Breast epithelium (tissue), 4 donors: ENCODE data around the gene TNFAIP8. TPM values are rescaled to one million over a fixed set of nuclear protein-coding genes. Genes with fewer than 3 reads are reported as not detected.

ENCODE experiments used
- DNase-seq, 2 donors: peaks; one replicate each; pipeline ENCODE4 v3.0.0-alpha.2; 2019; ENCODE audit warnings: low spot score in 2 of 2
- H3K27ac ChIP-seq, 2 donors: fragments of 200-600 bp; sonication (generic) in 1 of 2; one replicate each; pipeline ENCODE4 v1.5.1; 2016 to 2019; ENCODE audit warnings: mild to moderate bottlenecking in 1 of 2
- H3K27me3 ChIP-seq, 2 donors: fragments of 200-600 bp; sonication (generic) in 1 of 2; one replicate each; pipeline versions ENCODE4 v1.5.1 to v1.6.0; 2017 to 2019; ENCODE audit warnings: control low read depth in 1 of 2, mild to moderate bottlenecking in 1 of 2
- H3K36me3 ChIP-seq: fragments of 200-600 bp; one replicate; pipeline ENCODE4 v1.5.1; 2019
- H3K4me1 ChIP-seq, 2 donors: fragments of 200-600 bp; sonication (generic); one replicate each; pipeline ENCODE4 v1.5.1; 2016 to 2019; ENCODE audit warnings: control low read depth in 1 of 2
- H3K4me3 ChIP-seq, 3 donors: fragments of 200-600 bp; sonication (generic); 1 replicate in 2 of 3; 2 replicates in 1 of 3; pipeline ENCODE4 v1.5.1; 2016 to 2019; ENCODE audit warnings: mild to moderate bottlenecking in 3 of 3, moderate library complexity in 2 of 3
- H3K9me3 ChIP-seq, 2 donors: fragments of 200-600 bp; sonication (generic) in 1 of 2; one replicate each; pipeline ENCODE4 v1.5.1; 2016 to 2019; ENCODE audit warnings: control low read depth in 1 of 2
- POLR2A ChIP-seq: fragments of 450-650 bp; IDR thresholded peaks from one replicate; pipeline ENCODE4 v1.6.1; 2016; ENCODE audit warnings: antibody characterized with exemption, mild to moderate bottlenecking, moderate library complexity
- POLR2AphosphoS5 ChIP-seq, 3 donors: sonication (generic); formaldehyde crosslinking; IDR thresholded peaks; one replicate each; pipeline ENCODE4 v1.6.1; 2017; ENCODE audit warnings: antibody characterized with exemption in 3 of 3
- intact Hi-C: fragments of 100-400 bp; cut with DNase I; formaldehyde crosslinking; loops from one replicate; pipeline ENCODE4 v1.15.1; 2023; ENCODE audit warnings: low total_unique reads
- total RNA-seq, 3 donors: library from RNA; depleted of rRNA; stranded (reverse); fragments of >200 nt; gene quantifications; one replicate each; pipeline ENCODE4 v1.1.0, GENCODE V29; 2016
- TF ChIP-seq, protein P1 (sequence below), 3 donors: fragments of 450-650 bp; IDR thresholded peaks; one replicate each; pipeline ENCODE4 v1.5.1; 2016 to 2017; ENCODE audit warnings: antibody characterized with exemption in 3 of 3, mild to moderate bottlenecking in 3 of 3, moderate library complexity in 3 of 3

Gene TNFAIP8
- total RNA-seq, 3 donors from 2014 or later, result 35.4 to 167 (median 37.3) TPM

DNA sequence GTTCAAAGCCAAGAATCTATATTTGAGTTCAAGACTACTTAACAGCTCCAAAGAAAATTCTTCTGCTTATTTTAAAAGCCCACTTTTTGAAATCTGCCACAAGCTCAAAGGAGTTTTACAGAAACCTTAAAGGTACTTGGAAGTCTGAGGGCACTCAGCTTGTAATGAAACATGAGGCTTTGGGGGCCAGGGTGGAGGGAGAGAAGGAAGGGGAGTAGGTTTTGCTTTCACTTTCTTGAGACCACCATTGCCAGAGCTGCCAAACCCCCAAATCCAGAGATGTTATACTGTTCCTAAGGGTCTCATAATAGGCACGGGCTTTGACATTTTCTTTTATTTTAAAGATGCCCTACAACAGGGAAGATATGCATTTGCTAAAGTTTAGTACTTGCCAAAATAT, 42.6 kb upstream of the TNFAIP8 start:
- Histone ChIP-seq H3K4me1 (no peaks in the 10 kb centered on the region), H3K4me3 (no peak overlapping the region), H3K27ac (no peak overlapping the region), H3K27me3 (no peaks in the 10 kb centered on the region), H3K9me3 (no peaks in the 10 kb centered on the region), H3K36me3 (no peaks in the 10 kb centered on the region)
- TF ChIP-seq, protein P1, sequence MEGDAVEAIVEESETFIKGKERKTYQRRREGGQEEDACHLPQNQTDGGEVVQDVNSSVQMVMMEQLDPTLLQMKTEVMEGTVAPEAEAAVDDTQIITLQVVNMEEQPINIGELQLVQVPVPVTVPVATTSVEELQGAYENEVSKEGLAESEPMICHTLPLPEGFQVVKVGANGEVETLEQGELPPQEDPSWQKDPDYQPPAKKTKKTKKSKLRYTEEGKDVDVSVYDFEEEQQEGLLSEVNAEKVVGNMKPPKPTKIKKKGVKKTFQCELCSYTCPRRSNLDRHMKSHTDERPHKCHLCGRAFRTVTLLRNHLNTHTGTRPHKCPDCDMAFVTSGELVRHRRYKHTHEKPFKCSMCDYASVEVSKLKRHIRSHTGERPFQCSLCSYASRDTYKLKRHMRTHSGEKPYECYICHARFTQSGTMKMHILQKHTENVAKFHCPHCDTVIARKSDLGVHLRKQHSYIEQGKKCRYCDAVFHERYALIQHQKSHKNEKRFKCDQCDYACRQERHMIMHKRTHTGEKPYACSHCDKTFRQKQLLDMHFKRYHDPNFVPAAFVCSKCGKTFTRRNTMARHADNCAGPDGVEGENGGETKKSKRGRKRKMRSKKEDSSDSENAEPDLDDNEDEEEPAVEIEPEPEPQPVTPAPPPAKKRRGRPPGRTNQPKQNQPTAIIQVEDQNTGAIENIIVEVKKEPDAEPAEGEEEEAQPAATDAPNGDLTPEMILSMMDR (IDR thresholded peaks at IDR 0.05), result no peak
- TF ChIP-seq POLR2A, result no peak
- TF ChIP-seq POLR2AphosphoS5 (IDR thresholded peaks at IDR 0.05), result no peak
- DNase-seq, result no peak
- intact Hi-C loops, result no loop called here

DNA sequence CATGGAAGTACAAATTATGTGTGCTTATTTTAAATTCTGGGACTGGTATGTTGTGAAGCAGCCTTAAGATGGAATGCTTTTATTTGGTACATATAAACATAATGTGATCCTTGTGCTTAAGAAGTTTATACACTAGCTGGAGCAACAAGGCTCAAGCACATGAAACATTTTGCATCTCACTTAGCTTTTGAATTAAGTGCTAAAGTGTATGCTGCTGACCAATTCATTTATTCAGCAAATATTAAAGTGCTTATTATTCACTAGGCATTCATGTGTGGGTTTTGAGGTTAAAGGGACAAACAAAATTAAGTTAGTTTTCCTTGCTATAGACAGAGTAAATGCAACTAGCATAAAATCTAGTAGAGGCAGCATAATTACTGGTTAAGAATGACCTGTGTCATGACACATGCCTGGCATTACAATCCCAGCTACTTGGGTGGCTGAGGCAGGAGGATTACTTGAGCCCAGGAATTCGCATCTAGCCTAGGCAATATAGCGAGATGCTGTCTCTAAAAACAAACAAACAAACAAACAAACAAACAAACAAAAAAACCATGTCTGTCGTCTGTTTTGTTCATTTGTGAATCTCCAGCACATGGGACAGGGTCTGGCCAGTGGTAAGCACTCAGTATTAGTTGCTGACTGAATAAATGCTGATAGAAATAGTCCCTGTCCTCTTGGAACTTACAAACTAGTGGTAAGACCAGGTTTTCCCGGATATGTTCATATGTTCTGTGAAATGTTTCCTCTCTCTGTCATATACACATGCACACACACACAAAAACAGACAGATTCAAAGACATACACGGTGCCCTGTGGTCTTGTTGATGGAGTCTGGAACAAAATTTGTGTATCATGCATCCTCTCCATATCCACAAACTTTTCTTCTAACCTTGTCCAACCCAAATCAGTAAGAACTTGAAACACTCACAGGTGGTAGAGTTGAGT, 41.9 kb upstream of the TNFAIP8 start:
- DNase-seq, result no peak
- TF ChIP-seq POLR2A, result no peak
- TF ChIP-seq POLR2AphosphoS5 (IDR thresholded peaks at IDR 0.05), result no peak
- Histone ChIP-seq H3K4me3 (no peak overlapping the region), H3K9me3 (no peaks in the 10 kb centered on the region), H3K36me3 (no peaks in the 10 kb centered on the region), H3K4me1 (no peaks in the 10 kb centered on the region), H3K27ac (no peak overlapping the region), H3K27me3 (no peaks in the 10 kb centered on the region)
- intact Hi-C loops, result no loop called here

- TF ChIP-seq, protein P1 (IDR thresholded peaks at IDR 0.05), result no peak
- no peak for TF ChIP-seq POLR2AphosphoS5 (IDR thresholded peaks at IDR 0.05)
- no peak for TF ChIP-seq POLR2A
- no peaks in the 10 kb centered on the region for H3K27me3 ChIP-seq
- H3K36me3 ChIP-seq, result no peaks in the 10 kb centered on the region
- DNase-seq, result no peak
- no peak overlapping the region for H3K4me3 ChIP-seq
- H3K4me1 ChIP-seq, result no peaks in the 10 kb centered on the region
- H3K9me3 ChIP-seq, result no peaks in the 10 kb centered on the region
- intact Hi-C loops, result no loop called here
- H3K27ac ChIP-seq, result peak overlapping the region; percentile 16 to 20
Measured at GRCh38 chr5:119315516-119315949, 40.3 kb upstream of the TNFAIP8 start.

DNA sequence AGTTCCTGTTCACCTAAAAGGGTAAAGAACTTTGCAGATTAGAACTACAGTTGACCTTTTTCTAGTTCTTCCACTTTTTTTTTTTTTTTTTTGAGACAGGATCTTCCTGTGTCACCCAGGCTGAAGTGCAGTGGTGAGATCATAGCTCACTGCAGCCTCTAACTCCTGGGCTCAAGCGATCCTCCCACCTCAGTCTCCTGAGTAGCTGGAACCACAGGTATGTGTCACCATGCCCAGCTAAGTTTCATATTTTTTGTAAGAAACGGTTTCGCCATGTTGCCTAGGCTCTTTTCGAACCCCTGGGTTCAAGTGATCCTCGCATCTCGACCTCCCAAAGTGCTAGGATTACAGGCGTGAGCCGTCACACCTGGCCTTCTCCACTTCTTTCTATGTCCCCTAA, 39.7 kb upstream of the TNFAIP8 start:
- H3K4me3 ChIP-seq, result no peak overlapping the region
- no peak for DNase-seq
- TF ChIP-seq POLR2AphosphoS5 (IDR thresholded peaks at IDR 0.05) (no peak), POLR2A (no peak)
- TF ChIP-seq, protein P1 (IDR thresholded peaks at IDR 0.05), result no peak
- H3K27me3 ChIP-seq, result no peaks in the 10 kb centered on the region
- H3K4me1 ChIP-seq, result no peaks in the 10 kb centered on the region
- H3K27ac ChIP-seq, result no peak overlapping the region
- no peaks in the 10 kb centered on the region for H3K9me3 ChIP-seq
- intact Hi-C loops, result no loop called here
- H3K36me3 ChIP-seq, result no peaks in the 10 kb centered on the region

DNA sequence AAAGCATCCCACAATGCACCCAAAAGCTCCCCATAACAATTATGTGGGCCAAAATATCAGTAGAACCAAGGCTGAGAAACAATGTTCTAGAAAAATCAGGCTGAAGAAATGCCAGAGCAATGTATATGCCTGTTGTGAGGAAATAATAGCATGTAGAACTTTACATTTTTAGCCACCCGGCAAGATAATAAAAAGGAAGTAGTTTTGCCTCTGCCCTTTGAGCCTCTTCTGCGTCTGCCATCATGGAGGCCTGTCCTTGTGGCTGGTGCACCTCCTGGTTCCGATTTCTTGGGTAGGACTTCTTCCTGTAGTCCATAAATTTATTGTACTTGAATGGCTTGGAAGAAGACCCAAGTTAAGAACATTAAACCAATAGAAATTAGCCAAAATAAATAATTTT, 38.9 kb upstream of the TNFAIP8 start:
- intact Hi-C loops, result no loop called here
- DNase-seq, result no peak
- no peak for TF ChIP-seq POLR2A
- TF ChIP-seq, protein P1 (IDR thresholded peaks at IDR 0.05), result no peak
- TF ChIP-seq POLR2AphosphoS5 (IDR thresholded peaks at IDR 0.05), result no peak

More for the DNA sequence above, 38.9 kb upstream of the TNFAIP8 start:
- Histone ChIP-seq H3K27ac (no peak overlapping the region), H3K4me3 (no peak overlapping the region), H3K4me1 (no peaks in the 10 kb centered on the region), H3K36me3 (no peaks in the 10 kb centered on the region), H3K9me3 (no peaks in the 10 kb centered on the region), H3K27me3 (no peaks in the 10 kb centered on the region)
